H1 (cell line): ENCODE measurements around the gene KLK4. TPM values are rescaled to one million over a fixed set of nuclear protein-coding genes. Genes with fewer than 3 reads are reported as not detected.

ENCODE experiments used
- CTCF ChIA-PET: fragments of 300-600 bp; sonication (Branson Sonifier 250); formaldehyde crosslinking; loops from one replicate; lab custom pipeline; 2021; ENCODE audit not compliant: partially characterized antibody; lab: Charles Lee
- POLR2A ChIA-PET: fragments of 300-600 bp; sonication (Branson Sonifier 250); formaldehyde crosslinking; loops from one replicate; lab custom pipeline; 2021; ENCODE audit warnings: inconsistent platforms; ENCODE audit not compliant: partially characterized antibody; lab: Charles Lee
- DNase-seq, 2 experiments: peaks; one replicate each; pipeline versions ENCODE4 v3.0.0 to v3.0.0-alpha.2; 2010 to 2022; ENCODE audit warnings: low spot score in 2 of 2, low read depth in 1 of 2, mixed read lengths in 1 of 2
- FAIRE-seq: peaks from 2 replicates; lab custom pipeline; 2011; peaks lifted over from hg19 to GRCh38; lab: Jason Lieb, UNC
- H2AFZ ChIP-seq: 2 replicates; pipeline ENCODE4 v1.8.1; 2012; ENCODE audit warnings: low read length, inconsistent platforms
- H2AK5ac ChIP-seq: 2 replicates; pipeline ENCODE4 v1.6.1; 2013; ENCODE audit warnings: low read depth, low read length
- H2BK120ac ChIP-seq: replicated peaks from 2 replicates; pipeline ENCODE3; 2013; ENCODE audit warnings: low read depth, low read length, inconsistent platforms
- H2BK12ac ChIP-seq: 2 replicates; pipeline ENCODE4 v1.6.1; 2013; ENCODE audit warnings: low read depth, low read length
- H2BK15ac ChIP-seq: 2 replicates; pipeline ENCODE4 v1.6.1; 2013; ENCODE audit warnings: low read length
- H2BK20ac ChIP-seq: 2 replicates; pipeline ENCODE4 v1.6.1; 2013; ENCODE audit warnings: low read length
- H2BK5ac ChIP-seq: 2 replicates; pipeline ENCODE4 v1.6.1; 2013; ENCODE audit warnings: low read depth, low read length
- H3K14ac ChIP-seq: 2 replicates; pipeline ENCODE4 v1.6.1; 2013; ENCODE audit warnings: inconsistent platforms; ENCODE audit not compliant: insufficient read length
- H3K18ac ChIP-seq: 2 replicates; pipeline ENCODE4 v1.6.1; 2013; ENCODE audit warnings: low read length; ENCODE audit errors: extremely low read depth
- H3K23ac ChIP-seq: 2 replicates; pipeline ENCODE4 v1.6.1; 2013; ENCODE audit warnings: inconsistent platforms; ENCODE audit not compliant: insufficient read length
- H3K23me2 ChIP-seq: 2 replicates; pipeline ENCODE4 v1.6.1; 2013; ENCODE audit warnings: low read depth, low read length
- H3K27ac ChIP-seq: 2 replicates; pipeline ENCODE4 v1.6.1; 2011; ENCODE audit warnings: low read depth, low read length, inconsistent platforms
- H3K27me3 ChIP-seq, 4 experiments: replicated peaks in 1 of 4; 1 replicate in 1 of 4; 2 replicates in 3 of 4; pipeline versions ENCODE4 v1.6.1 to v1.8.1; 2011 to 2013; ENCODE audit warnings: low read length in 3 of 4, mild to moderate bottlenecking in 3 of 4, inconsistent platforms in 2 of 4, mixed read lengths in 2 of 4, moderate library complexity in 1 of 4; ENCODE audit not compliant: control insufficient read depth in 3 of 4, insufficient read depth in 3 of 4; ENCODE audit errors: extremely low read depth in 1 of 4
- H3K36me3 ChIP-seq, 4 experiments: 2 replicates each; pipeline versions ENCODE4 v1.6.1 to v1.8.1; 2011 to 2013; ENCODE audit warnings: mild to moderate bottlenecking in 4 of 4, low read length in 3 of 4, moderate library complexity in 2 of 4, control low read depth in 1 of 4, inconsistent platforms in 1 of 4; ENCODE audit not compliant: insufficient read depth in 4 of 4, control insufficient read depth in 2 of 4
- H3K4ac ChIP-seq: replicated peaks from 2 replicates; pipeline ENCODE3; 2013; ENCODE audit warnings: low read length, low read depth, mixed read lengths, inconsistent platforms; ENCODE audit not compliant: insufficient read length
- H3K4me1 ChIP-seq, 4 experiments: replicated peaks in 1 of 4; 1 replicate in 1 of 4; 2 replicates in 3 of 4; pipeline versions ENCODE4 v1.6.1 to v1.8.1; 2011 to 2013; ENCODE audit warnings: low read length in 3 of 4, inconsistent platforms in 2 of 4, mixed read lengths in 1 of 4; ENCODE audit not compliant: insufficient read depth in 4 of 4, control insufficient read depth in 3 of 4
- H3K4me2 ChIP-seq, 2 experiments: 2 replicates each; pipeline versions ENCODE4 v1.6.1 to v1.8.1; 2011 to 2013; ENCODE audit warnings: low read depth in 2 of 2, low read length in 2 of 2, control low read depth in 1 of 2, inconsistent platforms in 1 of 2, mild to moderate bottlenecking in 1 of 2; ENCODE audit not compliant: insufficient read depth in 1 of 2
- H3K4me3 ChIP-seq, 4 experiments: fragments of 200-600, 300-600 bp in 1 of 4; sonication (generic), shearing (Covaris generic), sonication (Bioruptor Twin) in 1 of 4; 2 replicates each; pipeline versions ENCODE4 v1.5.1 to v1.8.1; 2011 to 2016; ENCODE audit warnings: low read length in 4 of 4, low read depth in 3 of 4, control low read depth in 2 of 4, inconsistent platforms in 2 of 4, mild to moderate bottlenecking in 2 of 4, mixed read lengths in 1 of 4, moderate library complexity in 1 of 4; ENCODE audit not compliant: insufficient read depth in 2 of 4; ENCODE audit errors: extremely low read depth in 1 of 4
- H3K56ac ChIP-seq: replicated peaks from 2 replicates; pipeline ENCODE3; 2013; ENCODE audit warnings: low read depth, mild to moderate bottlenecking, mixed read lengths, low read length, inconsistent platforms; ENCODE audit not compliant: insufficient read length
- H3K79me1 ChIP-seq: 2 replicates; pipeline ENCODE4 v1.6.1; 2013; ENCODE audit warnings: low read depth, low read length, control low read depth
- H3K79me2 ChIP-seq, 2 experiments: 2 replicates each; pipeline versions ENCODE4 v1.6.1 to v1.8.1; 2012 to 2013; ENCODE audit warnings: low read length in 2 of 2, mild to moderate bottlenecking in 2 of 2, inconsistent platforms in 1 of 2; ENCODE audit not compliant: insufficient read depth in 2 of 2, control insufficient read depth in 1 of 2
- H3K9ac ChIP-seq, 4 experiments: replicated peaks in 1 of 4; 1 replicate in 1 of 4; 2 replicates in 3 of 4; pipeline versions ENCODE4 v1.6.1 to v1.8.1; 2011 to 2013; ENCODE audit warnings: low read depth in 3 of 4, low read length in 3 of 4, control low read depth in 2 of 4, mild to moderate bottlenecking in 2 of 4, moderate library complexity in 2 of 4, inconsistent platforms in 1 of 4; ENCODE audit errors: extremely low read depth in 1 of 4
- H3K9me3 ChIP-seq, 2 experiments: 2 replicates each; pipeline versions ENCODE4 v1.6.1 to v1.8.1; 2012 to 2013; ENCODE audit warnings: mild to moderate bottlenecking in 2 of 2, moderate library complexity in 2 of 2, control low read depth in 1 of 2, inconsistent platforms in 1 of 2, low read depth in 1 of 2, low read length in 1 of 2, mixed read lengths in 1 of 2; ENCODE audit not compliant: insufficient read depth in 2 of 2
- H4K20me1 ChIP-seq, 2 experiments: replicated peaks in 1 of 2; 2 replicates each; pipeline versions ENCODE3 to v1.8.1; 2011 to 2013; ENCODE audit warnings: inconsistent platforms in 2 of 2, low read length in 2 of 2, mild to moderate bottlenecking in 1 of 2; ENCODE audit not compliant: insufficient read depth in 2 of 2, control insufficient read depth in 1 of 2
- H4K5ac ChIP-seq: 2 replicates; pipeline ENCODE4 v1.6.1; 2013; ENCODE audit warnings: low read length, low read depth, mixed read lengths, inconsistent platforms; ENCODE audit not compliant: insufficient read length
- H4K8ac ChIP-seq: 2 replicates; pipeline ENCODE4 v1.8.0; 2013; ENCODE audit warnings: mild to moderate bottlenecking, moderate library complexity, low read length, inconsistent platforms; ENCODE audit not compliant: insufficient read depth; ENCODE audit errors: extremely low read depth
- H4K91ac ChIP-seq: replicated peaks from 2 replicates; pipeline ENCODE3; 2013; ENCODE audit warnings: low read length, mixed read lengths, inconsistent platforms; ENCODE audit not compliant: insufficient read length
- JUND ChIP-seq: IDR thresholded peaks from 2 replicates; pipeline ENCODE4 v1.6.1; 2011; ENCODE audit warnings: mild to moderate bottlenecking, improper control_type of control experiment, low read length
- MAFK ChIP-seq: IDR thresholded peaks from 2 replicates; pipeline ENCODE4 v1.6.1; 2012; ENCODE audit warnings: low read depth, mild to moderate bottlenecking, improper control_type of control experiment, low read length
- RAD21 ChIP-seq, 2 experiments: IDR thresholded peaks in 1 of 2; conservative IDR thresholded peaks in 1 of 2; 2 replicates each; pipeline ENCODE4 v1.6.1; 2011; ENCODE audit warnings: low read depth in 2 of 2, low read length in 2 of 2, improper control_type of control experiment in 1 of 2, inconsistent platforms in 1 of 2, mild to moderate bottlenecking in 1 of 2, moderate library complexity in 1 of 2
- RFX5 ChIP-seq: IDR thresholded peaks from 2 replicates; pipeline ENCODE4 v1.6.1; 2011; ENCODE audit warnings: low read depth, low read length, improper control_type of control experiment, borderline replicate concordance
- SIRT6 ChIP-seq: IDR thresholded peaks from one replicate; pipeline ENCODE4 v1.7.1; 2012; ENCODE audit warnings: low read length, inconsistent platforms
- SP1 ChIP-seq: IDR thresholded peaks from 2 replicates; pipeline ENCODE4 v1.6.1; 2011; ENCODE audit warnings: low read depth, low read length
- TAF1 ChIP-seq: IDR thresholded peaks from 2 replicates; pipeline ENCODE4 v1.6.1; 2011; ENCODE audit warnings: mild to moderate bottlenecking, low read depth, low read length
- TCF12 ChIP-seq: IDR thresholded peaks from 2 replicates; pipeline ENCODE4 v1.6.1; 2011; ENCODE audit warnings: low read depth, mild to moderate bottlenecking, low read length
- WGBS, 2 experiments: shearing (Covaris generic) in 1 of 2; methylation state at CpG; one replicate each; pipeline versions ENCODE4 v1.1.6 to v1.1.7; 2013 to 2015; ENCODE audit warnings: low lambda C conversion rate in 2 of 2, mixed read lengths in 2 of 2, inconsistent platforms in 1 of 2, low coverage in 1 of 2, missing lambda C conversion rate in 1 of 2; ENCODE audit not compliant: insufficient replicate concordance in 2 of 2, insufficient coverage in 1 of 2, insufficient read length in 1 of 2; ENCODE audit errors: extremely low coverage in 1 of 2, missing lambda C conversion rate in 1 of 2; 5-methylcytosine and 5-hydroxymethylcytosine counted together
- polyA plus RNA-seq, 7 experiments: library from polyadenylated mRNA; depleted of rRNA in 3 of 7; stranded (reverse) in 5 of 7; unstranded in 2 of 7; fragments of >200 nt in 5 of 7; fragments of 200-250 nt in 2 of 7; gene quantifications; 1 replicate in 5 of 7; 2 replicates in 1 of 7; 4 replicates in 1 of 7; pipeline versions ENCODE4 v1.2.1 to v1.2.3, GENCODE V29; 2011 to 2013; ENCODE audit warnings: missing spikeins in 2 of 7, mixed read lengths in 2 of 7
- total RNA-seq: library from RNA; stranded (reverse); fragmentation: NEBNext Ultra II Directional; extraction: Animal tissue kit (Norgen Biotek cat#: 25700); gene quantifications from 2 replicates; pipeline ENCODE4 v1.2.1, GENCODE V29; 2021

KLK4 gene
- total and polyA plus RNA-seq, 2 of the 8 experiments (the other 6 are each of a cell fraction or from before 2014, with no cell fraction given) = 0.44 TPM; not detected in 1

DNA sequence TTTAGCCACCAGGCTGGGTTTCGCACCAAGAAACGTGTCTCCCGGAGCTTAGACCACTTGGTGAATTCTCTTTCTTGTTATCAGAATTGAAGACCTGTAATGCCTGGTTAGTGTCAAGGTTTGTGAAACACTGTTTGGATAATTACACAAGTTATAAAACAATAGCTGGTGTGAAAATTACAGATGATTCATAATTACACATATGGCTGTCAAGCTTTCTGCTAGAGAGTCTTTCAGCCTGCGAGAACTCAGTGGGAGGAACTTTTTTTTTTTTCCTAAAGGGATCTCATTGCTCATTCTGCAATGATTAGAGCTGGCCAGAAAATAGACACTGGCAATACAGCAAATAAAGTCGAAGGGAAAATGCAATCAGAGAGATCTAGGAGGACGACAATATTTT, 13.4 kb upstream of the KLK4 start:
- no peak overlapping the region for H2BK20ac ChIP-seq
- no peaks in the 10 kb centered on the region for H4K20me1 ChIP-seq
- H3K23ac ChIP-seq = no peak overlapping the region
- peaks cover 0 to 7% (median 5%) of the 10 kb centered on the region in 4 experiments; a peak in 5 of 7 replicates for H3K4me1 ChIP-seq
- no peak overlapping the region for H4K5ac ChIP-seq
- no peak overlapping the region for H2BK15ac ChIP-seq
- H2AFZ ChIP-seq = no peak overlapping the region
- no peaks in the 10 kb centered on the region for H3K79me1 ChIP-seq
- H4K8ac ChIP-seq = no peak overlapping the region
- WGBS, 2 experiments = 86% methylated on average over 6 of the region's 6 CpGs; no CpG with 5 or more reads in 1 of the 2 experiments
- no peaks in the 10 kb centered on the region for H3K9me3 ChIP-seq
- POLR2A ChIA-PET = interaction anchor here (1.0 to 2.2 kb wide), 2 partner anchors 15 to 128 kb away, joined by 3 to 9 read pairs; no protein-coding TSS in a partner anchor
- no peak overlapping the region for H3K27ac ChIP-seq
- H3K36me3 ChIP-seq = no peaks in the 10 kb centered on the region
- no peak for DNase-seq
- H4K91ac ChIP-seq = no peak overlapping the region
- 0 out of 7 replicates have a peak, but pooled peaks cover 0 to 2% (median 0%) of the 10 kb centered on the region in 4 experiments for H3K27me3 ChIP-seq
- CTCF ChIA-PET = interaction anchor here (0.8 to 7.1 kb wide), 5 partner anchors 32 to 171 kb away, joined by 4 to 36 read pairs (median 6); no protein-coding TSS in a partner anchor
- no peak overlapping the region for H2AK5ac ChIP-seq
- H3K18ac ChIP-seq = no peak overlapping the region
- FAIRE-seq = no peak
- H3K23me2 ChIP-seq = no peaks in the 10 kb centered on the region
- H2BK5ac ChIP-seq = no peak overlapping the region
- no peaks in the 10 kb centered on the region for H3K79me2 ChIP-seq
- H2BK12ac ChIP-seq = no peak overlapping the region
- no peak overlapping the region for H2BK120ac ChIP-seq
- no peak overlapping the region for H3K9ac ChIP-seq
- no peak overlapping the region for H3K56ac ChIP-seq
- no peak overlapping the region for H3K4me2 ChIP-seq
- no peak overlapping the region for H3K4ac ChIP-seq
- TF ChIP-seq TCF12 = no peak
- TF ChIP-seq MAFK = no peak
- no peak for TF ChIP-seq RAD21 (IDR thresholded peaks at IDR 0.05 in 1 of 2, conservative IDR thresholded peaks at IDR 0.05 in 1 of 2; ENCODE audit: low read depth in 2 of 2, low read length in 2 of 2)
- TF ChIP-seq SIRT6 = no peak
- no peak for TF ChIP-seq RFX5
- TF ChIP-seq TAF1 = no peak
- TF ChIP-seq SP1 = no peak
- TF ChIP-seq JUND = no peak
- H3K4me3 ChIP-seq = no peak overlapping the region
- no peak overlapping the region for H3K14ac ChIP-seq
